TTC549 (cell line): ENCODE data around the gene HMCN2.

Experiments used
- FAIRE-seq: peaks from 2 replicates; lab custom pipeline; 2012; peaks lifted over from hg19 to GRCh38; lab: Jason Lieb, UNC

The HMCN2 gene, protein sequence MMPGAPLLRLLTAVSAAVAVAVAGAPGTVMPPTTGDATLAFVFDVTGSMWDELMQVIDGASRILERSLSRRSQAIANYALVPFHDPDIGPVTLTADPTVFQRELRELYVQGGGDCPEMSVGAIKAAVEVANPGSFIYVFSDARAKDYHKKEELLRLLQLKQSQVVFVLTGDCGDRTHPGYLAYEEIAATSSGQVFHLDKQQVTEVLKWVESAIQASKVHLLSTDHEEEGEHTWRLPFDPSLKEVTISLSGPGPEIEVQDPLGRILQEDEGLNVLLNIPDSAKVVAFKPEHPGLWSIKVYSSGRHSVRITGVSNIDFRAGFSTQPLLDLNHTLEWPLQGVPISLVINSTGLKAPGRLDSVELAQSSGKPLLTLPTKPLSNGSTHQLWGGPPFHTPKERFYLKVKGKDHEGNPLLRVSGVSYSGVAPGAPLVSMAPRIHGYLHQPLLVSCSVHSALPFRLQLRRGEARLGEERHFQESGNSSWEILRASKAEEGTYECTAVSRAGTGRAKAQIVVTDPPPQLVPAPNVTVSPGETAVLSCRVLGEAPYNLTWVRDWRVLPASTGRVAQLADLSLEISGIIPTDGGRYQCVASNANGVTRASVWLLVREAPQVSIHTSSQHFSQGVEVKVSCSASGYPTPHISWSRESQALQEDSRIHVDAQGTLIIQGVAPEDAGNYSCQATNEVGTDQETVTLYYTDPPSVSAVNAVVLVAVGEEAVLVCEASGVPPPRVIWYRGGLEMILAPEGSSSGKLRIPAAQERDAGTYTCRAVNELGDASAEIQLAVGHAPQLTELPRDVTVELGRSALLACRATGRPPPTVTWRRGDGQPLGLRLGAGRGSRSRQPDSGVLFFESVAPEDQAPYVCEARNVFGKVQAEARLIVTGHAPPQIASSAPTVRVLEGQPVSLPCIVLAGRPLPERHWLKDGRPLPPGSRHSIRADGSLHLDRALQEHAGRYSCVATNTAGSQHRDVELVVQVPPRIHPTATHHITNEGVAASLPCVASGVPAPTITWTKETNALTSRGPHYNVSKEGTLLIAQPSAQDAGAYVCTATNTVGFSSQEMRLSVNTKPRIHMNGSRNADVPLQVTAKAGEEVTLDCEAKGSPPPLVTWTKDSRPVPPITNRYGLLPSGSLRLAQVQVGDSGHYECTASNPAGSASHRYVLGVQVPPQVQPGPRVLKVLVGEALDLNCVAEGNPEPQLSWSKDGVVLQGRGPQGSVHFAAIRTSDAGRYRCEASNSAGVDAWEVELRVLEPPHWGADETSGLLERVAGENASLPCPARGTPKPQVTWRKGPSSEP (N-terminal part only)

DNA sequence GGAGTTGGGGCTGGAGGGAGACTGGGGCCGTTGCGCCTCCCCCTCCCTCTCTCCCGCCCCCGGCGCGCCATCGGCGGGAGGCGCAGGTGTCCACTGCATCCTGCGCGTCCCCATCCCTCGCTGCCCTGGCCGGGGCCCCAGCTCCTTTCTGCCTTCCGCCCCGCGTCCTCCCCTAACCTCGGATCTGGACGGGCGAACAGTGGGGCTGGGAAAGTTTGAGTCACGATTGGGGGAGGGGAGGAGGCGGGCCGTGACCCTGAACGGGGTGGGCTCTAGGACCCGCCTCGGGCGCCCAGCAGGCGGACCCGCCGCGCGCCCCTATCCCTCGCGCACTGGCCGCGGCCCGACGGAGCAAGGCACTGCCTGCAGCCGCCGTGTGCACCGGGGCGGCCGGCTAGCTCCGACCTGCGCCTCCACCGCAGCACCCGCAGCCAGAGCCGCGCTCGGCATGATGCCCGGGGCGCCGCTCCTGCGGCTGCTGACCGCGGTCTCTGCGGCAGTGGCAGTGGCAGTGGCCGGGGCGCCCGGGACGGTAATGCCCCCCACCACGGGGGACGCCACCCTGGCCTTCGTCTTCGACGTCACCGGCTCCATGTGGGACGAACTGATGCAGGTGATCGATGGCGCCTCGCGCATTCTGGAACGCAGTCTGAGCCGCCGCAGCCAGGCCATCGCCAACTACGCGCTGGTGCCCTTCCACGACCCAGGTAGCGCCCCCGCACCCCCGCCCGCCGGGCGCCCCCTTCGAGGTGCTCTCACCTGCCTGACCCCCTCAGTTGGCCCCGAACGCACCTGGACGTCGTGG lies at the start of gene HMCN2:
TSS of gene HMCN2 (plus strand) at position 330 of the 805 bp plus-strand sequence. CDS start at position 449, 119 bp downstream.
- FAIRE-seq: no peak

DNA sequence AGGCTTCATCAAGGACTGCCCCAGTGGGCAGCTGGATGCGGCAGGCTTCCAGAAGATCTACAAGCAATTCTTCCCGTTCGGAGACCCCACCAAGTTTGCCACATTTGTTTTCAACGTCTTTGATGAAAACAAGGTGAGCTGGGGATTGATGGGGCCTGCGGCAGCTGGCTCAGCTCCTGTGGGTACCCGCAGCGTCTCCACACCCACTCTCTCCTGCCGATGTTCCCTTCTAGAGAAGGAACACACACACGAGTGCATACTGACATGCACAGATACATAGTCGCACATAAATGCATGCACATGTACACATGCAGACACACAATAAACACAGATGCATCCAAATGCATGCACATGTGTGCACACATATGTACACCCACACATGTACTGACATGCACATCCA lies 47.7 kb upstream of the HMCN2 start:
- no peak for FAIRE-seq

DNA sequence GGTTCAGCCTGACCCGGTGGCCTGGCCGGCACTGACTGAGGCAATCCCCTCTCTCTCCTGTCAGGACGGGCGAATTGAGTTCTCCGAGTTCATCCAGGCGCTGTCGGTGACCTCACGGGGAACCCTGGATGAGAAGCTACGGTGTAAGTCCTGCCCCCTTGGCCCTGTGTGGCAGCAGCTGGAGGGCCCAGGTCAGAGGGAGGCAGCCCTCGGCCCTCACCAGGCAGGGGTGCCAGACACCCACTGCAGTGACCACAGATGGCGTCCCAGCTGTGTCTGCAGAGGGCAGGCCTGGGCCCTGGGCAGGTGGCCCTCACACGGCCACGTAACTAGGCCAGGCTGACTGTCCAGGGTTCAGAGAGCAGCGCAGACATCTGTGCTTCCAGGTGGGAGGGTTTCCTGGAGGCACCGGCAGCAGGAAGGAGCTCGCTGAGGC lies 45.9 kb upstream of the HMCN2 start:
- FAIRE-seq: no peak

DNA sequence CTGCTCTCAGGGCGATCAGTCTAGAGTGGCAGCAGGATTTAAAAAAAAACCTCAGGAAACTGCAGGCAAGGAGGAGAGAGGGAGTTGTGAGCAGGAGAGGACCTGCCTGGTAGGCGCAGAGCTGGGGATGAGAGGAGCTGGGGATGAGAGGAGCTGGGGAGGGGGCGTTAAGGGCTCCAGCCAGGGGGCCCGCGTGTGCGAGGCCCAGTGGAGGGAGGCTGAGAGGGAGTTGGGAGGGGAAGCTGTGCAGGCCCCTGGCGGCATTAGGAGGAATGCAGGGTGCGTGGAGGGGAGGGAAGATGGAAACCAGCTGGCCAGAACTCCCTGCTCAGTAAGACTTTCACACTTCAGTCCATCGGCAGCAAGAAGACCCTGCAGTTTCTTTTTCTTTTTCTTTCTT lies 45.2 kb upstream of the HMCN2 start:
- no peak for FAIRE-seq

DNA sequence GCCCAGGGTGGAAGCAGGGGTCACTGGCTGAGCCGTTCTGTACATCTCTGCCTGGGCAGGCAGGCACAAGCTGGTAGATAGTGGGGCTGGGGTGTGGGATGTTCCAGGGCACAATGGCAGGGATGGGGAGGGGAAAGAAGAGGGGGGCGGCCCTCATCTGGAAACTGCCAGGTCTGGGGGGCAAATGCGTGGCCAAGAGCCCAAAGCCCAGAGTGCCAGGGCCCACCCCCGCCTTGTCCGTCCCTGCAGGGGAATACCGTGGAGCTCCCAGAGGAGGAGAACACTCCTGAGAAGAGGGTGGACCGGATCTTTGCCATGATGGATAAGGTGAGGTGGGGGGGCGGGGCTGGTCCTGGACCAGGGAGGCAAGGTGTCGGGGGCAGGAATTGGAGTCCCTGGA lies 42.7 kb upstream of the HMCN2 start:
- FAIRE-seq: no peak

DNA sequence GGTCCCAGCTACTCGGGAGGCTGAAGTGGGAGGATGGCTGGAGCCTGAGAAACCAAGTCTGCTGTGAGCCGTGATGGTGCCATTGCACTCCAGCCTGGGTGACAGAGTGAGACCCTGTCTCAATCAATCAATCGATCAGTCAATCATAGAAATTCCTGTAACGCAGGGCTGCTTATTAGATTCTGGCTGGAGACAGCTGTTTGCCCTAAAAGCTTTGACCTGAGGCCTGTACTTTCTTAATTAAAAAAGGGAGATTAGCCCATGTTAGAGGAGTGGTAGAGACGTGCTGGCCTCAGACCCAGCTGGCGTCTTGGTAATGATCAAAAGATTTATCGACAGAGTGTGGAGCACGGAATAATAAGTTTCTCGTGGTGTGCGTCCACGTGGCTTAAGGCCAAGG lies 40.5 kb upstream of the HMCN2 start:
- FAIRE-seq: no peak

DNA sequence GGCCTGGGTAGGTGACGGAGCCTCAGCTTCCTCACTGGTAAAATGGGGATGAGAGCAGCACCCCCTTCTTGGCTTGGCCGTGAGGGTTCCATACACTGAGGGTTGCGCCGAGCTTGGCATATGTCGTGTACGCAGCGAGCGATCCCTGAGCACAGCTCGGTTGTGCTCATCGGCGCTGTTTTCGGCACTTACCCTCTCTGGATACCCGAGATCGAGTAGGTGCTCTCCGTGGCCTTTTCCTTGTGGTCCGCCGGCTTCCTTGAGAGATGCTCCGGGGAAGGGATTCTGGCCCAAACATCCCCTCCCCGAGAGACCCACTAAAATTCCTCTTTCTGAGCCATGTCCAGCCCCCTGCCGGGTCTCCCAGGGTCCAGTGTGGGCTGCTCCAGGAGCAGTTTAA lies 40.0 kb upstream of the HMCN2 start:
- no peak for FAIRE-seq

DNA sequence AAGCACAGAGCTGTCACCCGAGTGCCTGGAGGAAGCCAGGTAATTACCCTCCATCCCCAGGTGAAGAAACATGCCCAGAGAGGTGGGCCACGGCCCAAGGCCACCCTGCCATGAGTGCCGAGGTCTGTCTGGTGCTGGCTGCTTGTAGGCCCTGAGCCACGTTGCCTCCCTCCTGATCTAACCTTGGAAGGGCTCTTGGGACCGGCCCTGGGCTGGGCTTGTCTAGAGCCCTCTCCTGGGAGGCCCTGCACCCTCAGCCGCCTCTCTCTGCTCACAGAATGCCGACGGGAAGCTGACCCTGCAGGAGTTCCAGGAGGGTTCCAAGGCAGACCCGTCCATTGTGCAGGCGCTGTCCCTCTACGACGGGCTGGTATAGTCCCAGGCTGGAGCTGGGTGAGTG lies 39.4 kb upstream of the HMCN2 start:
- no peak for FAIRE-seq

DNA sequence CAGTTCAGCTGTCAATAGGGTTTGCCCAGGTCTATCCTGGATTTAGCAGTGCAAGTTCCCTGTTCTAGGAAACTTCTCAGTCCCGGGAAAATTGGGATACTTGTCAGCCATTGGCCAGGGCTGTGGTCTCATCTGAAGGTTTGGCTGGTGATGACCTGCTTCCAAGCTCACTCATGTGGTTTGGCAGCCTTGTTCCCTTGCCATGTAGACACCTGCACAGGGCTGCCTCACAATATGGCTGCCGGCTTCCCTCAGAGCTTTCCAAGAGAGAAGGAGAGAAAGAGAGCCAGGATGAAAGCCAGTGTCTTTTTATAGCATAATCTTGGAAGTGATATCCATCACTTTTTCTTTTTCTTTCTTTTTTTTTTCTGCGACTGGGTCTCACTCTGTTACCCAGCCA lies 37.7 kb upstream of the HMCN2 start:
- FAIRE-seq: no peak

DNA sequence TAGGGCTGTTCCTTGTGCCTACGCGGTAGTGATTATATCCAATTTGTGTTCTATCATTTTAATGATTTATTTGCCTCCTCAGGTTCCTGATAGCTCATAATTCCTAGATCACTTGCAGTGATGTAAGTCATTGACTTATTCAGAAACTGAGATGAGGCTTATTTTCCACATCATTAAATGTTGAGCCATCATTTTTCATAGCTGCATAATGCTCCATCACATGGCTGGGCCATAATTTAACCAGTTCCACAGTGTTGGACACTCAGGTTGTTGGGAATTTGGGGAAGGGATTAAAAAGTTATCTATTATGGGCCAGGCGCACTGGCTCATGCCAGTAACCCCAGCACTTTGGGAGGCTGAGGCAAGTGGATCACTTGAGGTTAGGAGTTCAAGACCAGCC lies 35.8 kb upstream of the HMCN2 start:
- no peak for FAIRE-seq

DNA sequence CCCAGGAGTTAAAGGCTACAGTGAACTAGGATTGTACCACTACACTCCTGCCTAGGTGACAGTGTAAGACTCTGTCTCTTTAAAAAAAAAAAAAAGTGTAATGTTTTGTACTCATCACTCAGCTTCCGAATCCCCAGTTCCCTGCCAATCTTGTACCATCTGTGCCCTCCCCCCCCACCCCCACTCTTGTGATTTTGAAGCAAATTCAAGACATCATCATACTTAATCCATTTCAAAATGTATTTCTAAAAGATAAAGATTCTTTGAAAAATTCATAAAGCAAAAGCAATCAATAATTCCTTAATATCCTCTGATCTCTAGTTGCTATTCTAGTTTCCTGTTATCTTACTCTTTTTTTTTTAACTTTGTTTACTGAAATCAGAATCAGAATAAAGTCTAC lies 34.9 kb upstream of the HMCN2 start:
- FAIRE-seq: no peak

DNA sequence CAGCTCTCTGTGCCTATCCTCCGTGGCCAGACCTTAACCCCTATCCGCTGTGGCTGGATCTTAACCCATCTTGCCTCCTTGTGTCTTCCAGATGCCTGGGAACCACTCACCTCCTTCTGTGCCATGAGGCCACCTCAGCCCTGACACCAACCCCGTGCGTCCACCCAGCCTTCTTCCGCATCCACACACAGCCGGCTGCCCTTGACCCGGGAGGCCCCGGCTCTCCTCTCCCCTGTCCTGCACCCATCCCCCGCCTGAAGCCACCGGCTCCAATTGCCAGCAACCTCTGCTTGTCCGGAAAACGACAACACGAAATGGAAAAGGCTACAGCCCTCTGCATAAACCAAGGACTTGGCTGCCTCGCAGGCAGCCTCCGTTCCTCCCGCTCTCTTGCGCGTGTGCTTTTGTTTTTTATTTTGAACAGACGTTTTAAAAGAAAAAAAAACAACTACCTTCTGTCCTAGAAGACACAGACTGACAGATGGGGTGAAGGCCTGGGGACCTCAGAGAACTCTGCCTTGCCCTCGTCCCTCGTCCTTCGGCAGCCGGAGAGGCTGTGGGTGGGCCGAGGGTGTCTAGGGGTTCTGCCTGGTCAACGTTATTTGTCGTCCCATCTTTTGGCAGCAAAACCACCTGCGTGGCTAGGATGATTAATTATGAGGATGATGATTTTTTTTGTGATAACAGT lies 32.5 kb upstream of the HMCN2 start:
- no peak for FAIRE-seq

DNA sequence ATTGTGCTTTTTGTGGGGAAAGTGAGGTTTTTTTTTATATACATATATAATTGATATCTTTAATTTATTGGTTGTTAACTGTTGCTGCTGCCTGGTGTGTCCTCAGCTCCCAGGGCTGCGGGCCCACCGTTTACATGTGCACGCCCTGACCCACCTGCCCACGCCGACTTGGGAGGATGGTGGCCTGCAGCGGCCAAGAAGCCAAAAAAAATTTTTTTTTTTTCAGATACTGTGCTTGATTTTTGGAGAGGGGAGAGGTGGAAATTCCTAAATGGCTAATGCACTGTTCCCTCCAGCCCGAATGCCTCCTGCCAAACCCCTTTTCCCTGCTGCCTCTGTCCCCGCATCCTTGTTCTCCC lies 32.0 kb upstream of the HMCN2 start:
- FAIRE-seq: no peak

DNA sequence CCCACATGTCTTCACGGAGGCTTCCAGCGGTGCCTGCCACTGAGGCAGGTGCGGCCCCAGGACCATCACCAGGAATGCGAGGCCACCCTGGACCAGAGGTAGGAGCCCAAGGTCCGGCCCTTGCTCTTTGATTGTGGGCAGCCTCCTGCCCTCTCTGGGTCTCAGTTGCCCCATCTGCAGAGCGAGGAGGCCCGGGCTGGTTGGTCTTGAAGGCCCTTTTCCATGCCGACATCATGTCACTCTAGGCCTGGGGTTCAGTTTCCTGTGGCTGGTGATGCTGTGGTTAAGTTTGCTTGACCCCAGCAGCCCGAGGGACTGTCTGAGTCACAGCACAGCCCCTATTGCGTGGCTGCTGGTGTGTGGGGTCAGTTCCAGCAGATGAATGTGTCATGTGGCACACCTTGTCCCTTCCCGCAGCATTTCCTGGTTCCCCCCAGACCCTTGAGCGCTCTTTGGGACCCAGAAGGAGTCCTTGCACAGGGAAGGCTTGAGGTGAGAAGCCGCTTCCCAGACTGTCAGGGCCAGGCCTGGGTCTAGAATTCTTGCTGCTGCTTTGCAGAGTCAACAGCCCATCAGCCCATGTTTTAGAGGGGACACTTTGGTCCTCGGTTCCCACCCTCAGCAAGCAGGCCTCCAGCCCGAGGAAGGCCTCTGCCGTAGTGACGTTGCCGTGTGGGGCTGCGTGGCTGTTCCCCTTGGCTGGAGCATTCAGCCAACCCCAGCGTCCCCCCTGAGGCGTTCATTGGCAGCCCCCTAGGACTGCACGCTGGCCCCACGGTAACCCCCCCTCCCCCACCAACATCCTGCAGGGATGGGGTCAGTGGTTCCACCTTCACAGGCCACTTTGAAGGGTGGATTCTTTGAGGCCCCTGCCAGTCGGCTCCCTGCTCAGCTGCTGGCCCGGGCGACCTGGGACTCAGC lies 31.0 kb upstream of the HMCN2 start:
- FAIRE-seq: no peak

DNA sequence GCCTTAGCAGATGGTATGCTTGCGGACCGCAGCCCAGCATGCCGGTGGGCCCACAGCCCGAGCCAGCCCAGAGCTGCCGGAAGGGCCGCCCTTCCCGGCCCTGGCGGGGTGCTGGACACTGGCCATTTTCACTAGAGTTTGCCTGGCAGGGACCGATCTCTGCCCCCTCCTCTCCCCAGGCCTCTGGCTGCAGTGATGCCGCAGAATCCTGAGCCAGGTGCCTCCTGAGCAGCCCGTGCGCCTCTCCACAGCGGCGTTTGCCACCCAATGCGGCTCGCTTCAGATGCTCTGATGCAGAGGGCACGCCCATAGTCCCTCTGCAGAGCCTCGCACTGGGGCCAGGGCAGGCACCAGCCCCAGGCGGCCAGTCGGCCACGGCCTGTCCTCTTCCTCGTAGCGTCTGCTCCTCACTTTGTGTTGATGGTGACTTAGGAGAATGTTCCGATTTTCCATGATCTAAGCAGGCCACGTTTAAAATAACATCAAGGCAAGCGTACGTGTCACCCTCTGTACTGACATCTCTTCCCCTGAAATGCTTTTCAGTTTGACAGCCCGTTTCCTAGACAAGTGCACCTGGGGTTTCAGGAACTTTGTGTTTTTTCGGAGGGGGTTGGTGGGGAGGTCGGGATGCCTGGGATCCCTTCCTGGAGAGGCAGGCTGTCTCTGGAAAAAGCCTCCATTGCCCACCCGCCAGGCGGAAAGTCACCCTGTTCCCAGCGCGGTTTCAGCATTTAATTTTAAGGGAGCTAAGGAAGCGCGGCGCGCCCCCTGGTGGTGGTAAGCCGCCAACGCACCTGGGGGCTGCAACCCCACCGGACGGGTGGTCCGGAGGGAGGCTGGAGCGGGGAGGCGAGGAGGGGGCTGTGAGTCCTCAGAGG lies 29.8 kb upstream of the HMCN2 start:
- FAIRE-seq: no peak

DNA sequence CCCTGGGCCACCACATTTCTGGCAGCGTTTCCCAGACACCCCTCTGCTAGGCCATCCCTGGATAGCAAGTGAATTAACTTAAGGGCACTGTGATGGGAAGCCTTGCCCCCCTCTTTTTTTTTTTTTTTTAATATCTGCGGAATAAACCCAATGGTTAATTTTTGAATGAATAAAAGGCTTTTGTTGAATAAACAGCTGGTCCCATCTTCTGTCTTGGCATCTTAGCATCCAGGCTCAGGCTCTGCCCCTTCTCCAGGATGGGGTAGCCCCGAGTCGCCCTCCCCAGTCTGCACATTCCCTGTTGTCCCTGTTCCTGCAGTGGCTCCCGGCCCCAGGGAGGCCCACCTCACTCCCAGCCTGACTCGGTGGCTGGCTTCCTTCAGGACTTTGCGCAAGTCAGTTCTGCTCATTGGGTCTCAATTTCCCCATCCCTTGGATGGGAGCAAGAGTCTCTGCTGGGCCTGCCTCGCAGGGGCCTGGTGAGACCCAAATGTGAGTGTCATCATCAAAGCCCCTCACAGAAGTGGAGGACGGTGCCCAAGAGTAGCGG lies 29.0 kb upstream of the HMCN2 start:
- no peak for FAIRE-seq

DNA sequence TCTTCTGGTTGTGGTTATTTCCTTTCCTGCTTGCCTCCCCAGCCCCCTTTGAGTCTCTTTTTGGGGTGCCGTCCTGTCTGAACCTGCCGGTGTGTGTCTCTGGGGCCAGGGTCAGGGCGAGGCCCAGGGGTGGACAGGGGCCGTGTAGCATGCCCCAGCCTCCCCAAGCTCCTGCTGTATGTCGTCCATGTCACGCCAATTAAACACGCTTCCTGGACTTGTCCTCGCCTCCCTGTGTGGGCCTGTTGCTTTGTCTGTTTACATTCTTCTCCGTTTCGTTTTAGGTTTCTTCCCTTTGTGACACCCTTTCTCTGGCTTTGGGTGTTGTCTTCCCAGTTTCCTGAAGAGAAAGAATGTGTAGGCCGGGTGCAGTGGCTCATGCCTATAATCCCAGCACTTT lies 28.5 kb upstream of the HMCN2 start:
- FAIRE-seq: no peak

DNA sequence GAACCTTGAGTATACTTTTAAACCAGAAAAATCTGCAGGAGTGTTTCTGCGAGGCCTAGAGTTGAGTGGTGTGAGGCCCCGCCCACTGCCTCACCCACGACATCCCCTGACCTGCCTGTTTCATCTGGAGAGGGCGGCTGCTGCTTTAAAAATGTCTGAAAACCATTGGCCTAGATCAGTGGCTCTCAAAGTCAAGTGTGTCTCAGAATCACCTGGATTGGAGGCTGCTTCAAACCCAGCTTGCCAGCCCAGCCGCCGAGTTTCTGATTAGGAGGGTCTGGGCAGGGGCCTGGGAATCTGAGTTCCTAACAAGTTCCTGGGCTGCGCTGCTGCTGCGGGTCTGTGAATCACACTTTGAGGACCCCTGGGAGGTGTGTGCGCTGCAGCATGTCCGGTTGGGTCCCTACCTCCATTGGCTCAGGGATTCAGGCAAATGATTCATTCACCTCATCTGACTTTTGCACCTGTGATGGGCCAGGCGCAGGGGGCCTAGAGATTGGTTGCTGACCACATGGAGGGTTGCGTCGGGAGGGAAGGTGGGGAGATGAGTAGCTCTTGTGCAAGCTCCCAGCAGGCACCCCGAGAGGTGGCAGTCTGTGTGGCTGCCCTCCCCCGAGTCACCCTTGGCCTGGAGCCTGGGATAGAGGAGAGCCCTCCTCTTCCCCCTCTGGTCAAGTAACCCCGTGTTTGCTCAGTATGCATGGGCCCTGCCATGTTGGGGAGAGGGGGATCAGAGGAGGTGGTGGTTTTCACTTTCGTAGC lies 27.6 kb upstream of the HMCN2 start:
- FAIRE-seq: no peak
